Colonic mucosa (tissue), 4 donors: ENCODE results near the gene B3GNT9. TPM values are rescaled to one million over a fixed set of nuclear protein-coding genes. Genes with fewer than 3 reads are reported as not detected.

Experiments used
- DNase-seq: peaks from one replicate; pipeline ENCODE4 v3.0.0-alpha.2; 2020
- H3K27ac ChIP-seq: fragments of 200-600 bp; one replicate; pipeline ENCODE4 v1.8.0; 2021
- H3K27me3 ChIP-seq: fragments of 200-600 bp; one replicate; pipeline ENCODE4 v1.8.0; 2021
- H3K36me3 ChIP-seq: fragments of 200-600 bp; one replicate; pipeline ENCODE4 v1.8.0; 2021
- H3K4me1 ChIP-seq: fragments of 200-600 bp; one replicate; pipeline ENCODE4 v1.8.0; 2021; ENCODE audit warnings: mild to moderate bottlenecking
- H3K4me3 ChIP-seq: fragments of 200-600 bp; one replicate; pipeline ENCODE4 v1.8.0; 2021
- H3K9ac ChIP-seq, 2 donors: one replicate each; pipeline ENCODE4 v1.7.0; 2013; ENCODE audit warnings: control low read depth in 2 of 2, low read depth in 2 of 2, low read length in 2 of 2
- H3K9me3 ChIP-seq: fragments of 200-600 bp; one replicate; pipeline ENCODE4 v1.8.0; 2021
- intact Hi-C: fragments of 100-400 bp; cut with DNase I; formaldehyde crosslinking; loops from one replicate; pipeline ENCODE4 v1.14.1; 2022
- total RNA-seq, 2 donors: library from RNA; stranded (reverse); fragmentation: NEBNext Ultra II Directional in 1 of 2; extraction: Animal tissue kit (Norgen Biotek cat#: 25700) in 1 of 2; gene quantifications; one replicate each; pipeline ENCODE4 v1.2.1, GENCODE V29; 2021
- TF ChIP-seq, protein P1 (sequence below): fragments of 200-600 bp; IDR thresholded peaks from one replicate; pipeline ENCODE4 v1.8.0; 2022; ENCODE audit warnings: antibody characterized with exemption, mild to moderate bottlenecking
- donor health status: healthy.
- donor health status: DM: no; HTN: no; CAD: no.
- donor health status: DM: no; HTN: no; CAD: no.

B3GNT9 gene
- total RNA-seq, 2 donors from 2014 or later = 4.4 to 4.9 TPM

DNA sequence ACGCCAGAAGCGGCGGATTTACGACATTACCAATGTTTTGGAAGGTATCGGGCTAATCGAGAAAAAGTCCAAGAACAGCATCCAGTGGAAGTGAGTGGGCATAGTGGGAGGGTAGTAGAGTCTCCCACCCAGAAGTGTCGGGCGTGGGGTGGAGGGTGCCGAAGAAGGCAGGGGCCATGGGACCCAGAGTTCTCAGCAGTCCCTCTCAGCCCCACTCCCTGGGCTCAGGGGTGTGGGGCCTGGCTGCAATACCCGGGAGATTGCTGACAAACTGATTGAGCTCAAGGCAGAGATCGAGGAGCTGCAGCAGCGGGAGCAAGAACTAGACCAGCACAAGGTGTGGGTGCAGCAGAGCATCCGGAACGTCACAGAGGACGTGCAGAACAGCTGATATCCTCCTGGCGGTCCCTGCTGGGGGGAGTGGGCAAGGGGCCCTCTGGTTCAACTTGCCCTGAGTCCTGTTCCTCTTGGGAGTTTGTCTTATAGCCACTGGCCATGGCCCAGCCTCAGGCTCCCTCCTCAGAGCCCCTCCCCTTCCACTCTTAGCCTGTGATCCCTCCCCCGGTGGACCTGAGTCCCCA lies 42.1 kb upstream of the B3GNT9 start:
- TF ChIP-seq, protein P1, sequence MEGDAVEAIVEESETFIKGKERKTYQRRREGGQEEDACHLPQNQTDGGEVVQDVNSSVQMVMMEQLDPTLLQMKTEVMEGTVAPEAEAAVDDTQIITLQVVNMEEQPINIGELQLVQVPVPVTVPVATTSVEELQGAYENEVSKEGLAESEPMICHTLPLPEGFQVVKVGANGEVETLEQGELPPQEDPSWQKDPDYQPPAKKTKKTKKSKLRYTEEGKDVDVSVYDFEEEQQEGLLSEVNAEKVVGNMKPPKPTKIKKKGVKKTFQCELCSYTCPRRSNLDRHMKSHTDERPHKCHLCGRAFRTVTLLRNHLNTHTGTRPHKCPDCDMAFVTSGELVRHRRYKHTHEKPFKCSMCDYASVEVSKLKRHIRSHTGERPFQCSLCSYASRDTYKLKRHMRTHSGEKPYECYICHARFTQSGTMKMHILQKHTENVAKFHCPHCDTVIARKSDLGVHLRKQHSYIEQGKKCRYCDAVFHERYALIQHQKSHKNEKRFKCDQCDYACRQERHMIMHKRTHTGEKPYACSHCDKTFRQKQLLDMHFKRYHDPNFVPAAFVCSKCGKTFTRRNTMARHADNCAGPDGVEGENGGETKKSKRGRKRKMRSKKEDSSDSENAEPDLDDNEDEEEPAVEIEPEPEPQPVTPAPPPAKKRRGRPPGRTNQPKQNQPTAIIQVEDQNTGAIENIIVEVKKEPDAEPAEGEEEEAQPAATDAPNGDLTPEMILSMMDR = no peak

DNA sequence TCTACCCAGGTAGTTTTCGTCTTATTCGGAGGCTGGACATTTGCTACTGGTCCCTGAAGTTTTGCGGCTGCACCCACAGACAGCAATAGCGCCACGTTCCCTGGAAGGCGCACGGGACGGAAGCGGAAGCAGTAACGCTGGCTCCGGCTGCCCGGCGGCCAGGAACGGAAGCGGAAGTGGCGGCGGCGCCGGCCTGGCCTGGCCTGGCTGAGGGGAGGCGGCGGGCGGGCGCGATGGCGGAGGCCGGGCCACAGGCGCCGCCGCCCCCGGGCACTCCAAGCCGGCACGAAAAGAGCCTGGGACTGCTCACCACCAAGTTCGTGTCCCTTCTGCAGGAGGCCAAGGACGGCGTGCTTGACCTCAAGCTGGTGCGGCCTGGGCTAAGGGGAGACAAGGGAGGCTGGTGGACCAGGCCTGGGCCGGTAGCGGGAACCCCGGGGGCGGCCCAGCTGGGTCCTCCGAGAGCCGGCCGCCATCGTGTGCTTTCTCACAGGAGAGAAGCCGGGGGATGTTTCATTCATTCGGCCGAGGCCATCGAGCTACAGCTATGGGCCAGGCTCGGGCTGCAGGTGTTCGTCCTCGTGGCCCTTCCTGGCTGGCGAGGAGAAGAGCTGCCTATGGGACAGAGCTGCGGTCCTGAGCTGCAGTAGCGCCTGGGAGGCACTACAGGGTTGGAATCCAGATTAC lies 41.3 kb upstream of the B3GNT9 start, which contains the start of gene E2F4:
E2F4 (plus strand) TSS at position 161 of the 687 bp plus-strand sequence; CDS start at position 234, 73 bp downstream.
- peaks cover 21% of the 10 kb centered on the region for H3K36me3 ChIP-seq
- H3K9ac ChIP-seq = peak within 1 kb of the TSS; percentile 98 to 99
- H3K4me3 ChIP-seq = peak within 1 kb of the TSS; percentile 100
- peak; percentile 91 for DNase-seq
- peak within 1 kb of the TSS; percentile 60 for H3K27ac ChIP-seq
- no peaks in the 10 kb centered on the region for H3K27me3 ChIP-seq
- peaks cover 18% of the 10 kb centered on the region for H3K4me1 ChIP-seq
- no peaks in the 10 kb centered on the region for H3K9me3 ChIP-seq
- TF ChIP-seq, protein P1 = no peak
- intact Hi-C loops = no loop called here

More for the DNA sequence above, 42.1 kb upstream of the B3GNT9 start:
- Histone ChIP-seq H3K36me3 (peaks cover 22% of the 10 kb centered on the region), H3K9ac (peak overlapping the region; percentile 98 to 99), H3K4me3 (peak overlapping the region; percentile 100), H3K27me3 (no peaks in the 10 kb centered on the region), H3K9me3 (no peaks in the 10 kb centered on the region), H3K4me1 (peaks cover 18% of the 10 kb centered on the region), H3K27ac (peak overlapping the region; percentile 60)
- no peak for DNase-seq
- intact Hi-C loops = no loop called here

DNA sequence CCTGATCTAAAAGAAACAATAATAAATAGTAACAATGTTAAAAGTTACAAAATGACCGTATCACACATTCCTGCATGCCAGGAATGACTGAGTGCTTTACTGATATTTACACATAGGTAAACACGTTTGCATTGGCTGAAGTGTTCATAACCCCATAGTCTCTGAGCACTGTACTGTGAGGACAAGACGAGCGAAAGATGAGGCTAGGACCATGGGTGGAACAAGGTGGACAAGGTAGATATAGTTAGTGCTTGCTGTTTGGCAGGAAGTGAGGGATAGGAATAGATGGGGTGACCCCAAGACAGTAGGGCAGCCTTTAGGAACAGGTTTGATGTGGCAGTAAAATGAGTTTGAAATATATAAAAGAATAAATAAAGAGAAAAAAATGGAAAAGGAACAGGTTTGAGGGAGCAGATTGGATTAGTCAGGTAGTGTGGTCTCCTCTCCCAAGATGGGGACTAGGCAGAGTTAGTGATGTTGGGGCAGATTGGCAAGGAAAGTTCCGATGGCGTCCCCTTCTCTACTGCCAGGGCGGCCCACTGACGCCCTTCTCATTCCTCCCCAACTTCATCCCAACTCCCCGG lies 40.7 kb upstream of the B3GNT9 start:
- TF ChIP-seq, protein P1 = no peak
- Histone ChIP-seq H3K27me3 (no peaks in the 10 kb centered on the region), H3K4me3 (peak overlapping the region; percentile 100), H3K36me3 (peaks cover 14% of the 10 kb centered on the region), H3K27ac (no peak overlapping the region), H3K4me1 (peaks cover 18% of the 10 kb centered on the region), H3K9me3 (no peaks in the 10 kb centered on the region), H3K9ac (no peak overlapping the region)
- intact Hi-C loops = no loop called here
- DNase-seq = no peak

DNA sequence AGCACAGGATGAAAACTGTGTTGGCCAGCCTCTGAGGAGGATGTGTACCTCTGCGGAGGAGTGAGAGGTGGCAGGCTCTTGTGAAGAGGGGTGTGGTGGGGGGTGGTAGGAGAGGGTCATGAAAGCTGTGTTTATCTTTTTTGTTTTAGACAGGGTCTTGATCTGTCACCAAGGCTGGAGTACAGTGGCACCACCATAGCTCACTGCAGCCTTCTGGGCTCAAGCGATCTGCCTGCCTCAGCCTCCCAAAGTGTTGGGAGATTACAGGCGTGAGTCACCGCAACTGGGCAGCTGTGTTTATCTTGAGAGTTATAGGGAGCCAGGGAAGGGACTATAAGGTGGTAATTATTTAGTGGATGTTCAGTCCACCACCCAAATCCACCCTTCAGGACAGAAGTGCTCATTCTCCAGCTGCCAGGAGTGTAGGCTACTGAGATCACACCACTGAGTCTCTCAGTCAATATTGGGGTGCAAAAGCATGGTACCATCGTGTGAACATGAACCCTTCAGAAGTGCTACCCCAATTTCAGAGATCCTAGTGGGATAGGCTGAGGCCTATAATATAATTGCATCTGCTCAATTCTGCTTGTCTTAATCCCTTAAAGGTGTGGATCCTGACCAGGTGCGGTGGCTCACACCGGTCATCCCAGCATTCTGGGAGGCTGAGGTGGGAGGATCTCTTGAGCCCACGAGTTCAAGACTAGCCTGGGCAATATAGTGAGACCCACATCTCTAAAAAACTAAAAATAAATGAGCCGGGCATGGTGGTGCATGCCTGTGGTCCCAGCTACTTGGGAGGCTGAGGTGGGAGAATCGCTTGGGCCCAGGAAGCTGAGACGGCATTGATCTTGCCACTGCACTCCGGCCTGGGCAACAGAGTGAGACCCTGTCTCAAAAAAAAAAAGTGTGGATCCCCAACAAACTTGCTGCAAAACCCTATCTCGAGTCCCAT lies 39.9 kb upstream of the B3GNT9 start:
- intact Hi-C loops = no loop called here
- H3K36me3 ChIP-seq = peaks cover 6% of the 10 kb centered on the region
- TF ChIP-seq, protein P1 = no peak
- peaks cover 18% of the 10 kb centered on the region for H3K4me1 ChIP-seq
- H3K9me3 ChIP-seq = no peaks in the 10 kb centered on the region
- H3K27me3 ChIP-seq = no peaks in the 10 kb centered on the region
- no peak overlapping the region for H3K9ac ChIP-seq
- DNase-seq = no peak
- no peak overlapping the region for H3K4me3 ChIP-seq
- peak overlapping the region; percentile 33 for H3K27ac ChIP-seq

DNA sequence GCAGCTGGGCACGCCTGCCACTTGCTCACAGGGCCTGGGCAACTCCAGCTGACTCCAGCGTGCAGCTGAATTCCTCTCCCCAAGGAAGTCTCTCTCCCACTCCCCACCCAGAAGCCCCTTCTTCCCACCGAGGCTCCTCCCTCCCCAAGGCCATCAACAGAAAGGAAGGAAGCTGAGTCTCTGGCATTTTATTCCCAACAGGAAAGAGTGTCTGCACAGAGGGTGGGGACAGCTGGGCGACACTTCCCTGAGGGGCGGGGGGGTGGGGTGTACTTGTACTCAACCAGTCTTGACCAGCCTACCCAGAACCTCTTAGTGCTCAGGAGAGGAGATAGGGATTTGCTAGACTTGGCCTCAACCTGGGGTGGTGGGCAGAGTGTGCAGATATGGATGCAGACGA lies 39.2 kb upstream of the B3GNT9 start, which contains the start of gene EXOC3L1:
EXOC3L1 (minus strand) TSS at position 96 of the 400 bp plus-strand sequence. CDS start 460 bp downstream, outside the sequence.
- TF ChIP-seq, protein P1 = no peak
- Histone ChIP-seq H3K4me1 (peaks cover 24% of the 10 kb centered on the region), H3K4me3 (no peak within 1 kb of the TSS), H3K9ac (peak within 1 kb of the TSS in 1 of 2 donors; percentile 26), H3K36me3 (no peaks in the 10 kb centered on the region), H3K27ac (peak within 1 kb of the TSS; percentile 33), H3K9me3 (no peaks in the 10 kb centered on the region), H3K27me3 (no peaks in the 10 kb centered on the region)
- intact Hi-C loops = no loop called here
- no peak for DNase-seq
